Endothelial cell of umbilical vein (primary cell): Measurements from ENCODE around the gene COPS3. TPM values are rescaled to one million over a fixed set of nuclear protein-coding genes. Genes with fewer than 3 reads are reported as not detected.

Source experiments
- BruUV-seq: library from RNA; stranded (reverse); fragments of 400-500 nt; replicated peaks from 2 replicates; lab custom pipeline; 2021; lab: Mats Ljungman, UMichigan
- CTCF ChIA-PET: fragments of 300-600, 350-600 bp; sonication (Branson Sonifier 250); formaldehyde crosslinking; loops from one replicate; lab custom pipeline; 2021; ENCODE audit warnings: antibody characterized with exemption, inconsistent platforms; lab: Charles Lee
- POLR2A ChIA-PET: fragments of 300-600, 350-600 bp; sonication (Branson Sonifier 250); formaldehyde crosslinking; loops from one replicate; lab custom pipeline; 2021; ENCODE audit warnings: antibody characterized with exemption, inconsistent platforms; lab: Charles Lee
- DNase-seq: peaks from one replicate; pipeline ENCODE4 v3.0.0-alpha.2; 2011; ENCODE audit warnings: low read depth, low spot score
- FAIRE-seq: peaks from 2 replicates; lab custom pipeline; 2011; peaks lifted over from hg19 to GRCh38; lab: Jason Lieb, UNC
- H2AFZ ChIP-seq: 2 replicates; pipeline ENCODE4 v1.6.0; 2012; ENCODE audit warnings: low read depth, low read length, control low read depth, inconsistent platforms
- H3K27ac ChIP-seq: 2 replicates; pipeline ENCODE4 v1.5.1; 2011; ENCODE audit warnings: low read depth, mild to moderate bottlenecking, control low read depth, low read length, moderate library complexity; ENCODE audit not compliant: insufficient read depth
- H3K27me3 ChIP-seq, 2 experiments: 2 replicates each; pipeline versions ENCODE4 v1.6.0 to v1.6.1; 2011; ENCODE audit warnings: low read length in 2 of 2, mixed read lengths in 1 of 2; ENCODE audit not compliant: control insufficient read depth in 2 of 2, insufficient read depth in 2 of 2
- H3K36me3 ChIP-seq, 2 experiments: 2 replicates in 1 of 2; 3 replicates in 1 of 2; pipeline ENCODE4 v1.5.1; 2011; ENCODE audit warnings: low read length in 2 of 2, mild to moderate bottlenecking in 1 of 2, moderate library complexity in 1 of 2; ENCODE audit not compliant: control insufficient read depth in 2 of 2, insufficient read depth in 2 of 2; ENCODE audit errors: extremely low read depth in 1 of 2
- H3K4me1 ChIP-seq: 3 replicates; pipeline ENCODE4 v1.5.1; 2011; ENCODE audit warnings: mild to moderate bottlenecking, low read length; ENCODE audit not compliant: control insufficient read depth, insufficient read depth; ENCODE audit errors: extremely low read depth
- H3K4me2 ChIP-seq: 2 replicates; pipeline ENCODE4 v1.6.1; 2011; ENCODE audit warnings: low read length, control low read depth, mixed read lengths; ENCODE audit not compliant: insufficient read depth
- H3K4me3 ChIP-seq, 3 experiments: fragments of 200-600 bp in 1 of 3; sonication (generic), shearing (Covaris generic) in 1 of 3; replicated peaks in 1 of 3; 2 replicates each; pipeline ENCODE4 v1.5.1; 2011 to 2016; ENCODE audit warnings: control low read depth in 3 of 3, low read length in 3 of 3, mild to moderate bottlenecking in 2 of 3, inconsistent platforms in 1 of 3, low read depth in 1 of 3, moderate library complexity in 1 of 3; ENCODE audit not compliant: insufficient read depth in 1 of 3
- H3K79me2 ChIP-seq: 2 replicates; pipeline ENCODE4 v1.6.0; 2012; ENCODE audit warnings: low read length, inconsistent platforms; ENCODE audit not compliant: control insufficient read depth, insufficient read depth
- H3K9ac ChIP-seq: replicated peaks from 2 replicates; pipeline ENCODE3; 2011; ENCODE audit warnings: low read length, control low read depth; ENCODE audit not compliant: insufficient read depth; ENCODE audit errors: extremely low read depth
- H3K9me1 ChIP-seq: replicated peaks from 3 replicates; pipeline ENCODE4 v1.6.0; 2011; ENCODE audit warnings: mild to moderate bottlenecking, low read length; ENCODE audit not compliant: control insufficient read depth, insufficient read depth; ENCODE audit errors: extremely low read depth
- H3K9me3 ChIP-seq: replicated peaks from 2 replicates; pipeline ENCODE4 v1.5.1; 2012; ENCODE audit warnings: low read length, inconsistent platforms; ENCODE audit not compliant: control insufficient read depth, insufficient read depth
- H4K20me1 ChIP-seq: replicated peaks from 2 replicates; pipeline ENCODE3; 2011; ENCODE audit warnings: mild to moderate bottlenecking, low read length; ENCODE audit not compliant: control insufficient read depth, insufficient read depth; ENCODE audit errors: extremely low read depth
- EZH2 ChIP-seq: IDR thresholded peaks from 2 replicates; pipeline ENCODE4 v1.6.1; 2012; ENCODE audit warnings: borderline replicate concordance, low read depth, mild to moderate bottlenecking, moderate library complexity, low read length, inconsistent platforms; ENCODE audit not compliant: severe bottlenecking
- GATA2 ChIP-seq: IDR thresholded peaks from 2 replicates; pipeline ENCODE4 v1.7.0; 2011; ENCODE audit warnings: low read depth, mild to moderate bottlenecking, moderate library complexity, mixed read lengths, low read length; ENCODE audit not compliant: insufficient read length, insufficient read depth
- MYC ChIP-seq: IDR thresholded peaks from one replicate; pipeline ENCODE4 v1.6.1; 2011; ENCODE audit warnings: mild to moderate bottlenecking, low read depth, low read length
- POLR2A ChIP-seq: IDR thresholded peaks from 2 replicates; pipeline ENCODE4 v1.6.1; 2012; ENCODE audit warnings: low read depth, mild to moderate bottlenecking, control low read depth, low read length
- POLR2AphosphoS5 ChIP-seq: IDR thresholded peaks from 2 replicates; pipeline ENCODE4 v1.6.1; 2012; ENCODE audit warnings: low read depth, mild to moderate bottlenecking, control low read depth, low read length, moderate library complexity; ENCODE audit not compliant: insufficient read depth
- dilution Hi-C: fragments of 300-500 bp; cut with MboI; formaldehyde crosslinking; loops from one replicate; pipeline ENCODE4 v1.15.0; 2019; ENCODE audit warnings: low sequenced_read_pairs; ENCODE audit not compliant: extremely low pct_ligation_motif_present
- intact Hi-C: fragments of 100-400 bp; cut with micrococcal nuclease; formaldehyde crosslinking; loops from one replicate; pipeline ENCODE4 v1.10.0; 2022
- polyA plus RNA-seq, 4 experiments: library from polyadenylated mRNA; depleted of rRNA in 3 of 4; stranded (reverse) in 3 of 4; unstranded in 1 of 4; fragments of >200 nt; gene quantifications; 2 replicates each; pipeline versions ENCODE4 v1.2.1 to v1.2.3, GENCODE V29; 2011 to 2012; ENCODE audit warnings: missing spikeins in 1 of 4
- total RNA-seq: library from RNA; stranded (reverse); gene quantifications from 2 replicates; pipeline ENCODE4 v1.2.3, GENCODE V29; 2021
- TF ChIP-seq, protein P1 (sequence below), 2 donors: IDR thresholded peaks; 1 replicate in 1 of 2; 2 replicates in 1 of 2; pipeline ENCODE4 v1.5.1; 2011; ENCODE audit warnings: low read length in 2 of 2, mild to moderate bottlenecking in 2 of 2, moderate library complexity in 2 of 2, control low read depth in 1 of 2, inconsistent platforms in 1 of 2, low read depth in 1 of 2; ENCODE audit not compliant: insufficient read depth in 1 of 2; ENCODE audit errors: extremely low read depth in 1 of 2
- TF ChIP-seq, protein P2 (sequence below): IDR thresholded peaks from 2 replicates; pipeline ENCODE4 v1.6.1; 2011; ENCODE audit not compliant: insufficient read depth, insufficient read length

The COPS3 gene
- total and polyA plus RNA-seq, 2 donors (not counting 3 experiments of a cell fraction or from before 2014, with no cell fraction given): 54.8 to 80.9 TPM

DNA sequence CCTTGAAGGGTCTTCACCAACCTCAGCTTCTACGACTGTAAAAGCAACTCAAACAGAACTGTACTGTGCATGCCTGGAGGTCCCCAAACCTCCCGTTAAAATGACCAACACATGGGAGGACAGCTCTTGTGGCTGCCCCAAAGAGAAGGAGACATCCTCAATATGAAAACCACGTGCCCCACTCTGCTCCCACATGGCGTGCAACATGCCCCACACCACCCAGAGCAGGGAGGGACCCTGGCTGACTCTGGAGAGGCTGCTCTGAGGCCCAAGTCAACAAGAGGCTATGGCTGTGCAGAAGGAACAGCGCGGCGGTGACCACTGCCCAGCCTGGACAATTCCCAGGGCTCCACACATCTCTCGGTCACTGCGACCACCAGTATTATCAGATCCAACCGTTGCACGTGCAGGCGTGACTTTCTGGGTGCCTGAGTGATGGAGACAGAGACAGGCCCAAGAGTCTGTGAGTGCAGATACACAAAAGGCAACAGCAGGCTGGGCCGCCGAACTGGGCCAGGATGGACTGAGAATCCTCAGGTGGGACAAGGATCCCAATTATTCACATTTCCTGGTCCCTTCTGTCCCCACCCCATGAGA lies 76.3 kb downstream of the COPS3 start:
- Histone ChIP-seq H3K79me2 (no peaks in the 10 kb centered on the region), H3K9me1 (no peaks in the 10 kb centered on the region), H3K9me3 (no peaks in the 10 kb centered on the region), H3K4me2 (peak overlapping the region; percentile 86), H3K4me1 (peaks cover 13% of the 10 kb centered on the region), H3K4me3 (peak overlapping the region in 2 of 3 experiments; percentile 36 to 53), H2AFZ (no peak overlapping the region), H3K36me3 (no peaks in the 10 kb centered on the region), H3K27me3 (no peaks in the 10 kb centered on the region), H4K20me1 (no peaks in the 10 kb centered on the region), H3K9ac (no peak overlapping the region), H3K27ac (no peak overlapping the region)
- ChIA-PET POLR2A (no interaction called here), CTCF (interaction anchor here (1.1 to 2.5 kb wide), 3 partner anchors 13 to 204 kb away, joined by 3 to 8 read pairs (median 5); no protein-coding TSS in a partner anchor)
- dilution Hi-C loops: no loop called here
- DNase-seq (no peak), FAIRE-seq (no peak)
- BruUV-seq: no TSS peak
- TF ChIP-seq, protein P1, sequence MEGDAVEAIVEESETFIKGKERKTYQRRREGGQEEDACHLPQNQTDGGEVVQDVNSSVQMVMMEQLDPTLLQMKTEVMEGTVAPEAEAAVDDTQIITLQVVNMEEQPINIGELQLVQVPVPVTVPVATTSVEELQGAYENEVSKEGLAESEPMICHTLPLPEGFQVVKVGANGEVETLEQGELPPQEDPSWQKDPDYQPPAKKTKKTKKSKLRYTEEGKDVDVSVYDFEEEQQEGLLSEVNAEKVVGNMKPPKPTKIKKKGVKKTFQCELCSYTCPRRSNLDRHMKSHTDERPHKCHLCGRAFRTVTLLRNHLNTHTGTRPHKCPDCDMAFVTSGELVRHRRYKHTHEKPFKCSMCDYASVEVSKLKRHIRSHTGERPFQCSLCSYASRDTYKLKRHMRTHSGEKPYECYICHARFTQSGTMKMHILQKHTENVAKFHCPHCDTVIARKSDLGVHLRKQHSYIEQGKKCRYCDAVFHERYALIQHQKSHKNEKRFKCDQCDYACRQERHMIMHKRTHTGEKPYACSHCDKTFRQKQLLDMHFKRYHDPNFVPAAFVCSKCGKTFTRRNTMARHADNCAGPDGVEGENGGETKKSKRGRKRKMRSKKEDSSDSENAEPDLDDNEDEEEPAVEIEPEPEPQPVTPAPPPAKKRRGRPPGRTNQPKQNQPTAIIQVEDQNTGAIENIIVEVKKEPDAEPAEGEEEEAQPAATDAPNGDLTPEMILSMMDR (IDR thresholded peaks at IDR 0.05; ENCODE audit: extremely low read depth in 1 of 2, insufficient read depth in 1 of 2, low read depth in 1 of 2, low read length in 2 of 2): no peak
- TF ChIP-seq, protein P2, sequence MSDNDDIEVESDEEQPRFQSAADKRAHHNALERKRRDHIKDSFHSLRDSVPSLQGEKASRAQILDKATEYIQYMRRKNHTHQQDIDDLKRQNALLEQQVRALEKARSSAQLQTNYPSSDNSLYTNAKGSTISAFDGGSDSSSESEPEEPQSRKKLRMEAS: no peak
- TF ChIP-seq MYC (no peak), GATA2 (no peak), POLR2A (no peak), EZH2 (no peak), POLR2AphosphoS5 (no peak)
- intact Hi-C loops: loop anchor here (1.0 to 5.0 kb wide), 4 partner anchors 7 to 613 kb away; no protein-coding TSS in a partner anchor
